AG04450 (cell line): ENCODE results near the gene SLC8A1. TPM values are rescaled to one million over a fixed set of nuclear protein-coding genes. Genes with fewer than 3 reads are reported as not detected.

Experiments
- CTCF ChIA-PET: fragments of 300-600, 350-600 bp; formaldehyde crosslinking; extraction: SDS; loops from one replicate; lab custom pipeline; 2022; ENCODE audit warnings: antibody characterized with exemption, inconsistent platforms; lab: Charles Lee
- POLR2A ChIA-PET: fragments of 350-600 bp; formaldehyde crosslinking; extraction: SDS; loops from one replicate; lab custom pipeline; 2021; ENCODE audit warnings: antibody characterized with exemption, inconsistent platforms; lab: Yijun Ruan, JAX
- DNase-seq: peaks from one replicate; pipeline ENCODE4 v3.0.0-alpha.2; 2011; ENCODE audit warnings: low read depth, low spot score
- H3K27ac ChIP-seq: one replicate; pipeline ENCODE4 v1.5.1; 2012; ENCODE audit warnings: low read depth, low read length, control low read depth
- H3K27me3 ChIP-seq: one replicate; pipeline ENCODE4 v1.6.0; 2012; ENCODE audit warnings: low read length; ENCODE audit not compliant: control insufficient read depth, insufficient read depth
- H3K4me3 ChIP-seq: 2 replicates; pipeline ENCODE4 v1.5.1; 2011; ENCODE audit warnings: mild to moderate bottlenecking, low read depth, low read length, control low read depth
- H3K9me3 ChIP-seq: 2 replicates; pipeline ENCODE4 v1.5.1; 2012; ENCODE audit warnings: low read length; ENCODE audit not compliant: control insufficient read depth, insufficient read depth
- CTCF ChIP-seq: IDR thresholded peaks from 2 replicates; pipeline ENCODE4 v1.5.1; 2011; ENCODE audit warnings: low read depth, low read length, control low read depth, inconsistent platforms
- polyA plus RNA-seq: library from polyadenylated mRNA; depleted of rRNA; stranded (reverse); fragments of >200 nt; gene quantifications from 2 replicates; pipeline ENCODE4 v1.2.3, GENCODE V29; 2011

SLC8A1 gene
- polyA plus RNA-seq, 1 experiment, result 19.3 TPM

- H3K27me3 ChIP-seq, result no peaks in the 10 kb centered on the region
- no peak for DNase-seq
- no peak overlapping the region for H3K4me3 ChIP-seq
- CTCF ChIA-PET, result no interaction called here
- no peak overlapping the region for H3K27ac ChIP-seq
- TF ChIP-seq CTCF, result no peak
- POLR2A ChIA-PET, result no interaction called here
- H3K9me3 ChIP-seq, result no peaks in the 10 kb centered on the region
These were observed 90.4 kb downstream of the SLC8A1 start for GRCh38 chr2:40361478-40361877.

- TF ChIP-seq CTCF, result peak; percentile 18; the same call in 1 of the 2 replicates
- Histone ChIP-seq H3K4me3 (no peak overlapping the region), H3K27ac (no peak overlapping the region), H3K9me3 (no peaks in the 10 kb centered on the region), H3K27me3 (no peaks in the 10 kb centered on the region)
- POLR2A ChIA-PET, result no interaction called here
- no peak for DNase-seq
- CTCF ChIA-PET, result interaction anchor here (0.6 kb wide), 1 partner anchor 10 kb away, joined by 3 read pairs; no protein-coding TSS in a partner anchor
These were observed 91.2 kb downstream of the SLC8A1 start for GRCh38 chr2:40360652-40361051.

GRCh38 chr2:40359811-40360210 lies 92.1 kb downstream of the SLC8A1 start:
- TF ChIP-seq CTCF, result no peak
- no peak for DNase-seq
- H3K27me3 ChIP-seq, result no peaks in the 10 kb centered on the region
- no peak overlapping the region for H3K4me3 ChIP-seq
- H3K27ac ChIP-seq, result no peak overlapping the region
- H3K9me3 ChIP-seq, result no peaks in the 10 kb centered on the region
- ChIA-PET CTCF (interaction anchor here (0.6 to 0.7 kb wide), 2 partner anchors 29 to 406 kb away, joined by 4 read pairs; no protein-coding TSS in a partner anchor), POLR2A (no interaction called here)

- no peak overlapping the region for H3K27ac ChIP-seq
- POLR2A ChIA-PET, result no interaction called here
- CTCF ChIA-PET, result interaction anchor here (0.6 kb wide), 1 partner anchor 252 kb away, joined by 3 read pairs; no protein-coding TSS in a partner anchor
- DNase-seq, result no peak
- no peaks in the 10 kb centered on the region for H3K27me3 ChIP-seq
- H3K4me3 ChIP-seq, result no peak overlapping the region
- no peak for TF ChIP-seq CTCF
- no peaks in the 10 kb centered on the region for H3K9me3 ChIP-seq
These were observed 93.1 kb downstream of the SLC8A1 start for GRCh38 chr2:40358783-40359182.

GRCh38 chr2:40357667-40358066 lies 94.2 kb downstream of the SLC8A1 start:
- POLR2A ChIA-PET, result interaction anchor here (0.9 to 1.5 kb wide), 2 partner anchors 10 to 25 kb away, joined by 4 to 12 read pairs; no protein-coding TSS in a partner anchor
- TF ChIP-seq CTCF, result no peak
- H3K27ac ChIP-seq, result no peak overlapping the region
- no peak for DNase-seq
- no peaks in the 10 kb centered on the region for H3K27me3 ChIP-seq
- no peaks in the 10 kb centered on the region for H3K9me3 ChIP-seq
- CTCF ChIA-PET, result interaction anchor here (0.6 to 1.7 kb wide), 3 partner anchors 47 to 444 kb away, joined by 3 to 4 read pairs (median 4); no protein-coding TSS in a partner anchor
- no peak overlapping the region for H3K4me3 ChIP-seq
